H1 (cell line): ENCODE measurements around the gene RANBP3L. TPM values are rescaled to one million over a fixed set of nuclear protein-coding genes. Genes with fewer than 3 reads are reported as not detected.

Experiments used
- CTCF ChIA-PET: fragments of 300-600 bp; sonication (Branson Sonifier 250); formaldehyde crosslinking; loops from one replicate; lab custom pipeline; 2021; ENCODE audit not compliant: partially characterized antibody; lab: Charles Lee
- POLR2A ChIA-PET: fragments of 300-600 bp; sonication (Branson Sonifier 250); formaldehyde crosslinking; loops from one replicate; lab custom pipeline; 2021; ENCODE audit warnings: inconsistent platforms; ENCODE audit not compliant: partially characterized antibody; lab: Charles Lee
- DNase-seq, 2 experiments: peaks; one replicate each; pipeline versions ENCODE4 v3.0.0 to v3.0.0-alpha.2; 2010 to 2022; ENCODE audit warnings: low spot score in 2 of 2, low read depth in 1 of 2, mixed read lengths in 1 of 2
- FAIRE-seq: peaks from 2 replicates; lab custom pipeline; 2011; peaks lifted over from hg19 to GRCh38; lab: Jason Lieb, UNC
- H2AFZ ChIP-seq: 2 replicates; pipeline ENCODE4 v1.8.1; 2012; ENCODE audit warnings: low read length, inconsistent platforms
- H2AK5ac ChIP-seq: 2 replicates; pipeline ENCODE4 v1.6.1; 2013; ENCODE audit warnings: low read depth, low read length
- H2BK120ac ChIP-seq: replicated peaks from 2 replicates; pipeline ENCODE3; 2013; ENCODE audit warnings: low read depth, low read length, inconsistent platforms
- H2BK12ac ChIP-seq: 2 replicates; pipeline ENCODE4 v1.6.1; 2013; ENCODE audit warnings: low read depth, low read length
- H2BK15ac ChIP-seq: 2 replicates; pipeline ENCODE4 v1.6.1; 2013; ENCODE audit warnings: low read length
- H2BK20ac ChIP-seq: 2 replicates; pipeline ENCODE4 v1.6.1; 2013; ENCODE audit warnings: low read length
- H2BK5ac ChIP-seq: 2 replicates; pipeline ENCODE4 v1.6.1; 2013; ENCODE audit warnings: low read depth, low read length
- H3K14ac ChIP-seq: 2 replicates; pipeline ENCODE4 v1.6.1; 2013; ENCODE audit warnings: inconsistent platforms; ENCODE audit not compliant: insufficient read length
- H3K18ac ChIP-seq: 2 replicates; pipeline ENCODE4 v1.6.1; 2013; ENCODE audit warnings: low read length; ENCODE audit errors: extremely low read depth
- H3K23ac ChIP-seq: 2 replicates; pipeline ENCODE4 v1.6.1; 2013; ENCODE audit warnings: inconsistent platforms; ENCODE audit not compliant: insufficient read length
- H3K23me2 ChIP-seq: 2 replicates; pipeline ENCODE4 v1.6.1; 2013; ENCODE audit warnings: low read depth, low read length
- H3K27ac ChIP-seq: 2 replicates; pipeline ENCODE4 v1.6.1; 2011; ENCODE audit warnings: low read depth, low read length, inconsistent platforms
- H3K27me3 ChIP-seq, 4 experiments: replicated peaks in 1 of 4; 1 replicate in 1 of 4; 2 replicates in 3 of 4; pipeline versions ENCODE4 v1.6.1 to v1.8.1; 2011 to 2013; ENCODE audit warnings: low read length in 3 of 4, mild to moderate bottlenecking in 3 of 4, inconsistent platforms in 2 of 4, mixed read lengths in 2 of 4, moderate library complexity in 1 of 4; ENCODE audit not compliant: control insufficient read depth in 3 of 4, insufficient read depth in 3 of 4; ENCODE audit errors: extremely low read depth in 1 of 4
- H3K36me3 ChIP-seq, 4 experiments: 2 replicates each; pipeline versions ENCODE4 v1.6.1 to v1.8.1; 2011 to 2013; ENCODE audit warnings: mild to moderate bottlenecking in 4 of 4, low read length in 3 of 4, moderate library complexity in 2 of 4, control low read depth in 1 of 4, inconsistent platforms in 1 of 4; ENCODE audit not compliant: insufficient read depth in 4 of 4, control insufficient read depth in 2 of 4
- H3K4ac ChIP-seq: replicated peaks from 2 replicates; pipeline ENCODE3; 2013; ENCODE audit warnings: low read length, low read depth, mixed read lengths, inconsistent platforms; ENCODE audit not compliant: insufficient read length
- H3K4me1 ChIP-seq, 4 experiments: replicated peaks in 1 of 4; 1 replicate in 1 of 4; 2 replicates in 3 of 4; pipeline versions ENCODE4 v1.6.1 to v1.8.1; 2011 to 2013; ENCODE audit warnings: low read length in 3 of 4, inconsistent platforms in 2 of 4, mixed read lengths in 1 of 4; ENCODE audit not compliant: insufficient read depth in 4 of 4, control insufficient read depth in 3 of 4
- H3K4me2 ChIP-seq, 2 experiments: 2 replicates each; pipeline versions ENCODE4 v1.6.1 to v1.8.1; 2011 to 2013; ENCODE audit warnings: low read depth in 2 of 2, low read length in 2 of 2, control low read depth in 1 of 2, inconsistent platforms in 1 of 2, mild to moderate bottlenecking in 1 of 2; ENCODE audit not compliant: insufficient read depth in 1 of 2
- H3K4me3 ChIP-seq, 4 experiments: fragments of 200-600, 300-600 bp in 1 of 4; sonication (generic), shearing (Covaris generic), sonication (Bioruptor Twin) in 1 of 4; 2 replicates each; pipeline versions ENCODE4 v1.5.1 to v1.8.1; 2011 to 2016; ENCODE audit warnings: low read length in 4 of 4, low read depth in 3 of 4, control low read depth in 2 of 4, inconsistent platforms in 2 of 4, mild to moderate bottlenecking in 2 of 4, mixed read lengths in 1 of 4, moderate library complexity in 1 of 4; ENCODE audit not compliant: insufficient read depth in 2 of 4; ENCODE audit errors: extremely low read depth in 1 of 4
- H3K56ac ChIP-seq: replicated peaks from 2 replicates; pipeline ENCODE3; 2013; ENCODE audit warnings: low read depth, mild to moderate bottlenecking, mixed read lengths, low read length, inconsistent platforms; ENCODE audit not compliant: insufficient read length
- H3K79me1 ChIP-seq: 2 replicates; pipeline ENCODE4 v1.6.1; 2013; ENCODE audit warnings: low read depth, low read length, control low read depth
- H3K79me2 ChIP-seq, 2 experiments: 2 replicates each; pipeline versions ENCODE4 v1.6.1 to v1.8.1; 2012 to 2013; ENCODE audit warnings: low read length in 2 of 2, mild to moderate bottlenecking in 2 of 2, inconsistent platforms in 1 of 2; ENCODE audit not compliant: insufficient read depth in 2 of 2, control insufficient read depth in 1 of 2
- H3K9ac ChIP-seq, 4 experiments: replicated peaks in 1 of 4; 1 replicate in 1 of 4; 2 replicates in 3 of 4; pipeline versions ENCODE4 v1.6.1 to v1.8.1; 2011 to 2013; ENCODE audit warnings: low read depth in 3 of 4, low read length in 3 of 4, control low read depth in 2 of 4, mild to moderate bottlenecking in 2 of 4, moderate library complexity in 2 of 4, inconsistent platforms in 1 of 4; ENCODE audit errors: extremely low read depth in 1 of 4
- H3K9me3 ChIP-seq, 2 experiments: 2 replicates each; pipeline versions ENCODE4 v1.6.1 to v1.8.1; 2012 to 2013; ENCODE audit warnings: mild to moderate bottlenecking in 2 of 2, moderate library complexity in 2 of 2, control low read depth in 1 of 2, inconsistent platforms in 1 of 2, low read depth in 1 of 2, low read length in 1 of 2, mixed read lengths in 1 of 2; ENCODE audit not compliant: insufficient read depth in 2 of 2
- H4K20me1 ChIP-seq, 2 experiments: replicated peaks in 1 of 2; 2 replicates each; pipeline versions ENCODE3 to v1.8.1; 2011 to 2013; ENCODE audit warnings: inconsistent platforms in 2 of 2, low read length in 2 of 2, mild to moderate bottlenecking in 1 of 2; ENCODE audit not compliant: insufficient read depth in 2 of 2, control insufficient read depth in 1 of 2
- H4K5ac ChIP-seq: 2 replicates; pipeline ENCODE4 v1.6.1; 2013; ENCODE audit warnings: low read length, low read depth, mixed read lengths, inconsistent platforms; ENCODE audit not compliant: insufficient read length
- H4K8ac ChIP-seq: 2 replicates; pipeline ENCODE4 v1.8.0; 2013; ENCODE audit warnings: mild to moderate bottlenecking, moderate library complexity, low read length, inconsistent platforms; ENCODE audit not compliant: insufficient read depth; ENCODE audit errors: extremely low read depth
- H4K91ac ChIP-seq: replicated peaks from 2 replicates; pipeline ENCODE3; 2013; ENCODE audit warnings: low read length, mixed read lengths, inconsistent platforms; ENCODE audit not compliant: insufficient read length
- BACH1 ChIP-seq: IDR thresholded peaks from 2 replicates; pipeline ENCODE4 v1.6.1; 2012; ENCODE audit warnings: low read length, improper control_type of control experiment
- CHD2 ChIP-seq: IDR thresholded peaks from 2 replicates; pipeline ENCODE4 v1.6.1; 2012; ENCODE audit warnings: low read length, improper control_type of control experiment
- EGR1 ChIP-seq: IDR thresholded peaks from 2 replicates; pipeline ENCODE4 v1.6.1; 2011; ENCODE audit warnings: low read depth, low read length, borderline replicate concordance
- EZH2 ChIP-seq: fragments of 200-600 bp; sonication (generic); IDR thresholded peaks from 2 replicates; pipeline ENCODE4 v1.7.1; 2012; ENCODE audit warnings: low read depth, mild to moderate bottlenecking, moderate library complexity, low read length, inconsistent platforms; ENCODE audit not compliant: severe bottlenecking
- FOSL1 ChIP-seq: IDR thresholded peaks from 2 replicates; pipeline ENCODE4 v1.6.1; 2011; ENCODE audit warnings: mild to moderate bottlenecking, low read depth, low read length, moderate library complexity; ENCODE audit not compliant: insufficient read depth
- MAFK ChIP-seq: IDR thresholded peaks from 2 replicates; pipeline ENCODE4 v1.6.1; 2012; ENCODE audit warnings: low read depth, mild to moderate bottlenecking, improper control_type of control experiment, low read length
- NRF1 ChIP-seq: IDR thresholded peaks from 2 replicates; pipeline ENCODE4 v1.6.1; 2011; ENCODE audit warnings: mild to moderate bottlenecking, low read depth, low read length, improper control_type of control experiment
- POLR2A ChIP-seq, 2 experiments: IDR thresholded peaks; 1 replicate in 1 of 2; 2 replicates in 1 of 2; pipeline ENCODE4 v1.6.1; 2011; ENCODE audit warnings: low read depth in 2 of 2, low read length in 2 of 2, mild to moderate bottlenecking in 2 of 2; ENCODE audit errors: control extremely low read depth in 1 of 2
- POLR2AphosphoS5 ChIP-seq: IDR thresholded peaks from 2 replicates; pipeline ENCODE4 v1.6.1; 2011; ENCODE audit warnings: low read depth, low read length
- RAD21 ChIP-seq, 2 experiments: IDR thresholded peaks in 1 of 2; conservative IDR thresholded peaks in 1 of 2; 2 replicates each; pipeline ENCODE4 v1.6.1; 2011; ENCODE audit warnings: low read depth in 2 of 2, low read length in 2 of 2, improper control_type of control experiment in 1 of 2, inconsistent platforms in 1 of 2, mild to moderate bottlenecking in 1 of 2, moderate library complexity in 1 of 2
- RFX5 ChIP-seq: IDR thresholded peaks from 2 replicates; pipeline ENCODE4 v1.6.1; 2011; ENCODE audit warnings: low read depth, low read length, improper control_type of control experiment, borderline replicate concordance
- RXRA ChIP-seq: IDR thresholded peaks from 2 replicates; pipeline ENCODE4 v1.6.1; 2011; ENCODE audit warnings: low read depth, mild to moderate bottlenecking, low read length, moderate library complexity; ENCODE audit not compliant: insufficient read depth
- SAP30 ChIP-seq: fragments of 300-600 bp; sonication (generic); IDR thresholded peaks from 2 replicates; pipeline ENCODE4 v1.7.1; 2012; ENCODE audit warnings: low read length, moderate library complexity, mild to moderate bottlenecking, inconsistent platforms; ENCODE audit not compliant: insufficient read depth, insufficient replicate concordance
- SIX5 ChIP-seq: IDR thresholded peaks from 2 replicates; pipeline ENCODE4 v1.6.1; 2011; ENCODE audit warnings: mild to moderate bottlenecking, low read depth, low read length
- TAF1 ChIP-seq: IDR thresholded peaks from 2 replicates; pipeline ENCODE4 v1.6.1; 2011; ENCODE audit warnings: mild to moderate bottlenecking, low read depth, low read length
- YY1 ChIP-seq: IDR thresholded peaks from 2 replicates; pipeline ENCODE4 v1.6.1; 2011; ENCODE audit warnings: low read depth, mild to moderate bottlenecking, low read length
- WGBS, 2 experiments: shearing (Covaris generic) in 1 of 2; methylation state at CpG; one replicate each; pipeline versions ENCODE4 v1.1.6 to v1.1.7; 2013 to 2015; ENCODE audit warnings: low lambda C conversion rate in 2 of 2, mixed read lengths in 2 of 2, inconsistent platforms in 1 of 2, low coverage in 1 of 2, missing lambda C conversion rate in 1 of 2; ENCODE audit not compliant: insufficient replicate concordance in 2 of 2, insufficient coverage in 1 of 2, insufficient read length in 1 of 2; ENCODE audit errors: extremely low coverage in 1 of 2, missing lambda C conversion rate in 1 of 2; 5-methylcytosine and 5-hydroxymethylcytosine counted together
- polyA plus RNA-seq, 7 experiments: library from polyadenylated mRNA; depleted of rRNA in 3 of 7; stranded (reverse) in 5 of 7; unstranded in 2 of 7; fragments of >200 nt in 5 of 7; fragments of 200-250 nt in 2 of 7; gene quantifications; 1 replicate in 5 of 7; 2 replicates in 1 of 7; 4 replicates in 1 of 7; pipeline versions ENCODE4 v1.2.1 to v1.2.3, GENCODE V29; 2011 to 2013; ENCODE audit warnings: missing spikeins in 2 of 7, mixed read lengths in 2 of 7
- total RNA-seq: library from RNA; stranded (reverse); fragmentation: NEBNext Ultra II Directional; extraction: Animal tissue kit (Norgen Biotek cat#: 25700); gene quantifications from 2 replicates; pipeline ENCODE4 v1.2.1, GENCODE V29; 2021

Gene RANBP3L
- total and polyA plus RNA-seq, 2 of the 8 experiments (the other 6 are each of a cell fraction or from before 2014, with no cell fraction given), result not detected

DNA sequence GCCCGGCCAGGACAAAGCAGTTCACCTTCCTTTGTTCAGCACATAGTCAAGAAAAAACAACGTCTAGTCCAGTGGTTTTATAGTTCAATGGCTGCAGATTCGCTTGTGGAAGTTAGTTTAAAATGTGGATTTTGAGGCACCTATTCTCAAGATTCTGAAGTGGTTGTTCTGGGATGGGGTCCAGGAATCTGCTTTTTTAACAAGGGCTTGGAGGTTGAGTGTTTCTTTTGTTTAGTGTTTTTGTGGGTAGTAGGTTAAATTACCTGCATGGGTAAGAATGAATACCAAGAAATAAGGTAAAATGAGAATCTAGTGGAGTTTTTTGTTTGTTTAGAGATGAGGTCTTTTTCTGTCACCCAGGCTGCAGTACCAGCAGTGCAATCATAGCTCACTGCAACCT lies 31.5 kb downstream of the RANBP3L start:
- Histone ChIP-seq H2BK5ac (no peak overlapping the region), H3K79me1 (no peaks in the 10 kb centered on the region), H3K27ac (no peak overlapping the region), H3K4ac (no peak overlapping the region), H3K23me2 (no peaks in the 10 kb centered on the region), H3K27me3 (no peaks in the 10 kb centered on the region; a peak in 1 of 7 replicates), H3K36me3 (no peaks in the 10 kb centered on the region), H2BK20ac (no peak overlapping the region), H3K9ac (no peak overlapping the region), H3K4me2 (no peak overlapping the region), H4K20me1 (no peaks in the 10 kb centered on the region), H4K5ac (no peak overlapping the region), H3K14ac (no peak overlapping the region), H2AK5ac (no peak overlapping the region), H2AFZ (no peak overlapping the region), H2BK120ac (no peak overlapping the region), H3K56ac (no peak overlapping the region), H4K8ac (no peak overlapping the region), H3K23ac (no peak overlapping the region), H2BK15ac (no peak overlapping the region), H4K91ac (no peak overlapping the region), H3K4me1 (peaks cover 0 to 4% (median 0%) of the 10 kb centered on the region in 4 experiments; a peak in 1 of 7 replicates), H3K79me2 (no peaks in the 10 kb centered on the region), H3K4me3 (no peak overlapping the region), H3K18ac (no peak overlapping the region), H3K9me3 (no peaks in the 10 kb centered on the region), H2BK12ac (no peak overlapping the region)
- DNase-seq (no peak), FAIRE-seq (no peak)
- ChIA-PET CTCF (interaction anchor here (0.6 to 0.8 kb wide), 2 partner anchors 35 to 36 kb away, joined by 3 read pairs; no protein-coding TSS in a partner anchor), POLR2A (no interaction called here)
- WGBS, 2 experiments, result 74% methylated on average over 3 of the region's 3 CpGs; no CpG with 5 or more reads in 1 of the 2 experiments
- TF ChIP-seq SAP30 (no peak), TAF1 (no peak), BACH1 (no peak), EGR1 (no peak), POLR2AphosphoS5 (no peak), MAFK (no peak), CHD2 (no peak), YY1 (no peak), EZH2 (no peak), SIX5 (no peak), RAD21 (IDR thresholded peaks at IDR 0.05 in 1 of 2, conservative IDR thresholded peaks at IDR 0.05 in 1 of 2; ENCODE audit: low read depth in 2 of 2, low read length in 2 of 2) (no peak), RFX5 (no peak), POLR2A (IDR thresholded peaks at IDR 0.05; ENCODE audit: control extremely low read depth in 1 of 2, low read depth in 2 of 2, low read length in 2 of 2) (no peak), NRF1 (no peak), FOSL1 (no peak), RXRA (no peak)
